K562 (cell line): ENCODE data around the gene ADIPOR2. TPM values are rescaled to one million over a fixed set of nuclear protein-coding genes. Genes with fewer than 3 reads are reported as not detected.

ENCODE experiments used
- ATAC-seq: fragments of 200-7000 bp; cut with Tn5 transposase; 3 replicates; pipeline ENCODE4 v1.9.1; 2020; ENCODE audit warnings: moderate library complexity
- BruUV-seq: library from RNA; stranded (reverse); fragments of 400-500 nt; replicated peaks from 2 replicates; lab custom pipeline; 2021; lab: Mats Ljungman, UMichigan
- CTCF ChIA-PET: fragments of 300-600 bp; formaldehyde crosslinking; extraction: SDS; loops from one replicate; lab custom pipeline; 2021; ENCODE audit warnings: low intra/inter-chr PET ratio; lab: Yijun Ruan, JAX
- POLR2A ChIA-PET: fragments of 300-600, 350-650 bp; sonication (Branson Sonifier 250); formaldehyde crosslinking; extraction: SDS; loops from one replicate; lab custom pipeline; 2021; ENCODE audit warnings: antibody characterized with exemption, inconsistent platforms; lab: Yijun Ruan, JAX
- DNase-seq, 4 experiments: peaks; one replicate each; pipeline versions ENCODE4 v3.0.0 to v3.0.0-alpha.2; 2011 to 2018; ENCODE audit warnings: low spot score in 3 of 4, mixed read lengths in 3 of 4; ENCODE audit errors: extremely low read depth in 1 of 4
- FAIRE-seq: peaks from 2 replicates; lab custom pipeline; 2011; peaks lifted over from hg19 to GRCh38; lab: Jason Lieb, UNC
- H2AFZ ChIP-seq: 2 replicates; pipeline ENCODE4 v1.6.0; 2011; ENCODE audit warnings: low read depth, low read length, control low read depth, inconsistent platforms
- H3K27ac ChIP-seq: fragments of 200-600 bp; 3 replicates; pipeline ENCODE4 v1.8.0; 2011; ENCODE audit warnings: low read depth, mild to moderate bottlenecking, control low read depth, inconsistent platforms, low read length, moderate library complexity, mixed read lengths; ENCODE audit errors: extremely low read depth
- H3K27me3 ChIP-seq, 2 experiments: fragments of 300-600 bp in 1 of 2; 2 replicates in 1 of 2; 3 replicates in 1 of 2; pipeline versions ENCODE4 v1.6.0 to v1.8.0; 2011; ENCODE audit warnings: inconsistent platforms in 2 of 2, low read length in 2 of 2, mild to moderate bottlenecking in 1 of 2, mixed read lengths in 1 of 2, moderate library complexity in 1 of 2; ENCODE audit not compliant: control insufficient read depth in 2 of 2, insufficient read depth in 2 of 2
- H3K36me3 ChIP-seq: fragments of 300-600 bp; 3 replicates; pipeline ENCODE4 v1.8.0; 2011; ENCODE audit warnings: mild to moderate bottlenecking, low read length, inconsistent platforms; ENCODE audit not compliant: control insufficient read depth, insufficient read depth
- H3K4me1 ChIP-seq, 2 experiments: fragments of 200-600 bp in 1 of 2; replicated peaks in 1 of 2; 2 replicates in 1 of 2; 3 replicates in 1 of 2; pipeline versions ENCODE4 v1.5.1 to v1.8.0; 2011; ENCODE audit warnings: inconsistent platforms in 2 of 2, low read length in 2 of 2, mild to moderate bottlenecking in 1 of 2, mixed read lengths in 1 of 2, moderate library complexity in 1 of 2; ENCODE audit not compliant: control insufficient read depth in 2 of 2, insufficient read depth in 2 of 2
- H3K4me2 ChIP-seq: 2 replicates; pipeline ENCODE4 v1.6.1; 2011; ENCODE audit warnings: low read length, control low read depth, inconsistent platforms, mixed read lengths; ENCODE audit not compliant: insufficient read depth
- H3K4me3 ChIP-seq: fragments of 200-600 bp; sonication (generic), shearing (Covaris generic); 2 replicates; pipeline ENCODE4 v1.5.1; 2016; ENCODE audit warnings: control low read depth, inconsistent platforms
- H3K79me2 ChIP-seq: fragments of 200-600 bp; 3 replicates; pipeline ENCODE4 v1.8.0; 2011; ENCODE audit warnings: low read length, inconsistent platforms; ENCODE audit not compliant: control insufficient read depth, insufficient read depth
- H3K9ac ChIP-seq, 2 experiments: 2 replicates each; pipeline versions ENCODE4 v1.6.0 to v1.6.1; 2011; ENCODE audit warnings: low read depth in 2 of 2, low read length in 2 of 2, control low read depth in 1 of 2, inconsistent platforms in 1 of 2, mild to moderate bottlenecking in 1 of 2, mixed read lengths in 1 of 2; ENCODE audit not compliant: insufficient read depth in 1 of 2
- H3K9me1 ChIP-seq: one replicate; pipeline ENCODE4 v1.6.0; 2011; ENCODE audit warnings: inconsistent platforms, mild to moderate bottlenecking, low read length, moderate library complexity; ENCODE audit not compliant: control insufficient read depth, insufficient read depth
- H3K9me3 ChIP-seq: replicated peaks from 2 replicates; pipeline ENCODE4 v1.5.1; 2011; ENCODE audit warnings: low read depth, low read length, inconsistent platforms; ENCODE audit not compliant: control insufficient read depth, insufficient read depth
- H4K20me1 ChIP-seq: replicated peaks from 2 replicates; pipeline ENCODE4 v1.6.1; 2011; ENCODE audit warnings: low read length, inconsistent platforms, mixed read lengths; ENCODE audit not compliant: control insufficient read depth, insufficient read depth
- CSDE1 ChIP-seq, 2 experiments: fragments of 450-650 bp; IDR thresholded peaks; 2 replicates each; pipeline ENCODE4 v1.6.1; 2016; ENCODE audit warnings: mild to moderate bottlenecking in 1 of 2
- ESRRA ChIP-seq: fragments of 450-650 bp; IDR thresholded peaks from 2 replicates; pipeline ENCODE4 v1.6.1; 2014; ENCODE audit warnings: low read depth, mild to moderate bottlenecking, moderate library complexity, borderline replicate concordance
- HDGF ChIP-seq: fragments of 450-650 bp; IDR thresholded peaks from 2 replicates; pipeline ENCODE4 v1.6.1; 2016
- HMBOX1 ChIP-seq: sonication (generic); IDR thresholded peaks from 2 replicates; pipeline ENCODE4 v1.6.1; 2016
- JUNB ChIP-seq: fragments of 450-650 bp; formaldehyde crosslinking; conservative IDR thresholded peaks from 2 replicates; pipeline ENCODE4 v1.4.0; 2020; ENCODE audit warnings: mild to moderate bottlenecking
- KLF13 ChIP-seq: fragments of 450-650 bp; IDR thresholded peaks from 2 replicates; pipeline ENCODE4 v1.6.1; 2016; ENCODE audit warnings: missing genetic modification characterization, low read depth, mild to moderate bottlenecking, missing compliant biosample characterization, moderate library complexity, borderline replicate concordance
- NFIC ChIP-seq: fragments of 450-650 bp; IDR thresholded peaks from 2 replicates; pipeline ENCODE4 v1.6.1; 2017; ENCODE audit warnings: mild to moderate bottlenecking, inconsistent platforms
- NR1H2 ChIP-seq: sonication (generic); formaldehyde crosslinking; IDR thresholded peaks from 2 replicates; pipeline ENCODE4 v1.4.0; 2020; ENCODE audit warnings: mild to moderate bottlenecking, missing genetic modification reagents
- NR2C1 ChIP-seq, 2 experiments: fragments of 450-650 bp; IDR thresholded peaks; 2 replicates each; pipeline ENCODE4 v1.6.1; 2017; ENCODE audit warnings: mild to moderate bottlenecking in 2 of 2, antibody characterized with exemption in 1 of 2, inconsistent platforms in 1 of 2, missing compliant biosample characterization in 1 of 2, missing genetic modification characterization in 1 of 2
- POLR2B ChIP-seq: fragments of 450-650 bp; IDR thresholded peaks from 2 replicates; pipeline ENCODE4 v1.6.1; 2018; ENCODE audit warnings: low read depth; ENCODE audit not compliant: partially characterized antibody
- PURB ChIP-seq: sonication (generic); formaldehyde crosslinking; IDR thresholded peaks from 2 replicates; pipeline ENCODE4 v1.9.0; 2021; ENCODE audit warnings: low read depth, mild to moderate bottlenecking, missing genetic modification reagents
- RFX1 ChIP-seq: fragments of 450-650 bp; IDR thresholded peaks from 2 replicates; pipeline ENCODE4 v1.6.1; 2016; ENCODE audit warnings: mild to moderate bottlenecking, moderate library complexity
- SPI1 ChIP-seq: IDR thresholded peaks from 2 replicates; pipeline ENCODE4 v1.6.1; 2011; ENCODE audit warnings: low read depth, low read length, control low read depth, borderline replicate concordance
- TFAM ChIP-seq: fragments of 250-450 bp; sonication (Bioruptor Pico); conservative IDR thresholded peaks from 2 replicates; pipeline ENCODE4 v1.5.0; 2021; ENCODE audit warnings: mild to moderate bottlenecking, moderate library complexity
- UBTF ChIP-seq, 2 experiments: IDR thresholded peaks; 2 replicates each; pipeline ENCODE4 v1.6.1; 2012; ENCODE audit warnings: improper control_type of control experiment in 2 of 2, low read depth in 2 of 2, low read length in 2 of 2, borderline replicate concordance in 1 of 2
- ZNF354B ChIP-seq: fragments of 250-450 bp; sonication (Bioruptor Pico); IDR thresholded peaks from 2 replicates; pipeline ENCODE4 v1.4.0; 2020
- ZNF583 ChIP-seq: fragments of 250-450 bp; sonication (Bioruptor Pico); IDR thresholded peaks from 2 replicates; pipeline ENCODE4 v1.4.0; 2020
- WGBS: fragments of 100-300 bp; shearing (Covaris generic); methylation state at CpG from one replicate; pipeline ENCODE4 v1.1.6; 2016; ENCODE audit warnings: low coverage, mixed read lengths; ENCODE audit not compliant: insufficient coverage; ENCODE audit errors: missing lambda C conversion rate; 5-methylcytosine and 5-hydroxymethylcytosine counted together
- in situ Hi-C: fragments of 300-500 bp; cut with MboI; formaldehyde crosslinking; loops from 4 replicates; pipeline ENCODE4 v1.15.0; 2018; ENCODE audit warnings: inconsistent platforms, mixed read lengths
- intact Hi-C: fragments of 100-400 bp; cut with micrococcal nuclease; formaldehyde crosslinking; loops from 2 replicates; pipeline ENCODE4 v1.14.2; 2022
- polyA plus RNA-seq, 8 experiments: library from polyadenylated mRNA; depleted of rRNA in 4 of 8; stranded (reverse) in 5 of 8; unstranded in 3 of 8; fragments of >200 nt; fragmentation: Nextera tagmentation in 2 of 8; fragmentation: Illumina TruSeq in 1 of 8; extraction: Ambion mirVana in 2 of 8; extraction: Trizol in 1 of 8; gene quantifications; 2 replicates each; pipeline versions ENCODE4 v1.2.1 to v1.2.3, GENCODE V29; 2011 to 2014; ENCODE audit warnings: inconsistent platforms in 1 of 8, missing spikeins in 1 of 8
- total RNA-seq, 7 experiments: library from RNA; depleted of rRNA in 6 of 7; stranded (reverse); fragments of >200 nt in 6 of 7; fragmentation: Illumina TruSeq in 2 of 7; extraction: Trizol in 2 of 7; gene quantifications; 2 replicates each; pipeline versions ENCODE4 v1.2.1 to v1.2.3, GENCODE V29; 2011 to 2021; ENCODE audit warnings: low replicate concordance in 1 of 7
- TF ChIP-seq, protein P1 (sequence below): fragments of 450-650 bp; IDR thresholded peaks from 2 replicates; pipeline ENCODE4 v1.6.1; 2016; ENCODE audit warnings: borderline replicate concordance

The ADIPOR2 gene
- total and polyA plus RNA-seq, 9 of the 15 experiments (the other 6 are each of a cell fraction or from before 2014, with no cell fraction given): 10.9 to 63.5 (median 46.0) TPM

- TF ChIP-seq CSDE1 (IDR thresholded peaks at IDR 0.05): no peak
- TF ChIP-seq POLR2B: no peak
- no peak for TF ChIP-seq JUNB (CRISPR knock-in tag)
- TF ChIP-seq ZNF354B: no peak
These were observed 24.7 kb upstream of the ADIPOR2 start (continued) for GRCh38 chr12:1666215-1666614.

DNA sequence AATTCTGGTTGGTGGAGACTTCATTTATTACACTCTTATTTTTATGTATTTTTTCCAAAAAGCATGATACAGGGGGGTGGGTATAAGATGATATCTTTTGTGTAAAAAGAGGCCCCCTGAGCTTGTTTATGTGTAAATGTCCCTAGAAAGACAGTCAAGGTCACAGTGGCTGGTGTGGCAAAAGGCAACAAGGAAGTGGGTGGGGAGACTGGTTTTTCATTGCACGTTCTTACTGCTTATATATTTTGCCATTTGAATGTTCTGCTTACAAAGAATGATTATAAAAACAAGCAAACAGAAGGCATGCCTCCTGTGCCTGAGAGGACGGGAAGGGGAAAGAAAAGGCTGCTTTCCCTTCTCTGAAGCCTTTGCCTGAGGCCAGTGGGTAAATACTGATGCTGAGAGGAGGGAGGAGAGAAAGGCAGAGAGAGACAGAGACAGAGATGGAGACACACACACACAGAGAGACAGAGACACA lies 24.1 kb upstream of the ADIPOR2 start:
- peak overlapping the region; percentile 12; the same call in 1 of the 2 replicates for H3K4me2 ChIP-seq
- H3K9me1 ChIP-seq: no peaks in the 10 kb centered on the region
- H3K36me3 ChIP-seq: no peaks in the 10 kb centered on the region
- intact Hi-C loops (no loop called here), in situ Hi-C loops (no loop called here)
- H3K27me3 ChIP-seq: no peaks in the 10 kb centered on the region
- peaks cover 2% of the 10 kb centered on the region; the same call in 1 of the 2 replicates for H3K9me3 ChIP-seq
- ChIA-PET CTCF (no interaction called here), POLR2A (interaction anchor here (0.6 kb wide), 1 partner anchor 10 kb away, joined by 4 read pairs; no protein-coding TSS in a partner anchor)
- DNase-seq (peak in 1 of 4 experiments; percentile 22), ATAC-seq (no peak), FAIRE-seq (peak; percentile 6)
- no TSS peak for BruUV-seq
- H3K9ac ChIP-seq: peak overlapping the region; percentile 37 to 41; a peak in 3 of 4 replicates
- no peak overlapping the region for H3K4me3 ChIP-seq
- no peaks in the 10 kb centered on the region for H4K20me1 ChIP-seq
- 21% methylated on average over 1 of the region's 2 CpGs for WGBS
- H3K27ac ChIP-seq: peak overlapping the region; percentile 69
- peaks cover 6 to 25% of the 10 kb centered on the region in 2 experiments for H3K4me1 ChIP-seq
- H2AFZ ChIP-seq: peak overlapping the region; percentile 90
- no peaks in the 10 kb centered on the region for H3K79me2 ChIP-seq
- TF ChIP-seq KLF13 (no peak), NR2C1 (IDR thresholded peaks at IDR 0.05) (no peak), NR2C1 (tag; IDR thresholded peaks at IDR 0.05) (no peak), TFAM (CRISPR knock-in tag) (no peak), UBTF (IDR thresholded peaks at IDR 0.05; ENCODE audit: borderline replicate concordance in 1 of 2, low read depth in 2 of 2, low read length in 2 of 2) (no peak), ESRRA (peak; percentile 81), NR1H2 (CRISPR knock-in tag) (no peak), ZNF583 (CRISPR knock-in tag) (no peak), SPI1 (peak; percentile 21; the same call in 1 of the 2 replicates), RFX1 (no peak), PURB (no peak), HDGF (peak; percentile 72; the same call in 1 of the 2 replicates), HMBOX1 (no peak), NFIC (no peak)
- TF ChIP-seq, protein P1, sequence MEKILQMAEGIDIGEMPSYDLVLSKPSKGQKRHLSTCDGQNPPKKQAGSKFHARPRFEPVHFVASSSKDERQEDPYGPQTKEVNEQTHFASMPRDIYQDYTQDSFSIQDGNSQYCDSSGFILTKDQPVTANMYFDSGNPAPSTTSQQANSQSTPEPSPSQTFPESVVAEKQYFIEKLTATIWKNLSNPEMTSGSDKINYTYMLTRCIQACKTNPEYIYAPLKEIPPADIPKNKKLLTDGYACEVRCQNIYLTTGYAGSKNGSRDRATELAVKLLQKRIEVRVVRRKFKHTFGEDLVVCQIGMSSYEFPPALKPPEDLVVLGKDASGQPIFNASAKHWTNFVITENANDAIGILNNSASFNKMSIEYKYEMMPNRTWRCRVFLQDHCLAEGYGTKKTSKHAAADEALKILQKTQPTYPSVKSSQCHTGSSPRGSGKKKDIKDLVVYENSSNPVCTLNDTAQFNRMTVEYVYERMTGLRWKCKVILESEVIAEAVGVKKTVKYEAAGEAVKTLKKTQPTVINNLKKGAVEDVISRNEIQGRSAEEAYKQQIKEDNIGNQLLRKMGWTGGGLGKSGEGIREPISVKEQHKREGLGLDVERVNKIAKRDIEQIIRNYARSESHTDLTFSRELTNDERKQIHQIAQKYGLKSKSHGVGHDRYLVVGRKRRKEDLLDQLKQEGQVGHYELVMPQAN: no peak
